ENCODE results near the gene STRA6.

The STRA6 gene

GRCh38 chr15:74242441-74243185, 40.0 kb upstream of the STRA6 start:
- TF ChIP-seq CTCF (IDR thresholded peaks at IDR 0.05): no peak

- TF ChIP-seq CTCF (IDR thresholded peaks at IDR 0.05): no peak
Measured at GRCh38 chr15:74240897-74241614, 38.5 kb upstream of the STRA6 start.

- TF ChIP-seq CTCF (IDR thresholded peaks at IDR 0.05): peak; percentile 71
Measured at GRCh38 chr15:74240002-74240568, 37.5 kb upstream of the STRA6 start.

GRCh38 chr15:74239051-74239705, 36.6 kb upstream of the STRA6 start:
- TF ChIP-seq CTCF (IDR thresholded peaks at IDR 0.05): no peak

GRCh38 chr15:74235962-74236361, 33.4 kb upstream of the STRA6 start, which contains the start of gene CCDC33:
Gene CCDC33 (plus strand): TSS chr15:74236326. CDS start chr15:74236720, 394 bp downstream.
- no peak for TF ChIP-seq CTCF (IDR thresholded peaks at IDR 0.05)

- no peak for TF ChIP-seq CTCF (IDR thresholded peaks at IDR 0.05)
Measured at GRCh38 chr15:74234598-74234875, 31.9 kb upstream of the STRA6 start.

GRCh38 chr15:74233851-74234597, 31.4 kb upstream of the STRA6 start:
- TF ChIP-seq CTCF (IDR thresholded peaks at IDR 0.05): no peak
